ENCODE data around the gene PTPRM. TPM values are rescaled to one million over a fixed set of nuclear protein-coding genes. Genes with fewer than 3 reads are reported as not detected.

PTPRM gene
- total and polyA plus RNA-seq, 2 of the 8 experiments (the other 6 are each of a cell fraction or from before 2014, with no cell fraction given) = 4.1 to 7.0 TPM

DNA sequence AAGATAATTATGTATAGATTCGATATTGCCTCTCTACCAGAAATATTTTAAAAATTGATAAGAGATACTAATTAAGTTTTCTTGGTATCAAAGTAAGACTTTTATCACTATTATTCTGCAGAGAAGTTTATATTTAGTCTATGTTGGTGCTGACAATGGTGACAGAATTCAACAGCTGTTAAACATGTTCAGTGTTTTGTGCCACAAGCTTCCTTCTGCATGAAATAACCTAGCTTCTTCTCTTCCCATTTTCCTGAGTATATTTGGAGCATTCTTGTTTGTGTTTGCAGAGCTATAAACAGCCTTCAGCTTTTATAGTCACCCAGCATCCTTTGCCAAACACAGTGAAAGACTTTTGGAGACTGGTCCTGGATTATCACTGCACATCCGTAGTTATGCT is 812.9 kb downstream of the PTPRM start:
- FAIRE-seq = no peak
- no peak overlapping the region for H2BK5ac ChIP-seq (ENCODE audit: low read depth, low read length)
- no peak overlapping the region for H3K4me2 ChIP-seq (ENCODE audit: insufficient read depth in 1 of 2, low read depth in 2 of 2, low read length in 2 of 2)

More for the DNA sequence above, 812.9 kb downstream of the PTPRM start:
- Histone ChIP-seq H3K9ac (replicated peaks in 1 of 4; ENCODE audit: extremely low read depth in 1 of 4, low read depth in 3 of 4, low read length in 3 of 4) (no peak overlapping the region), H3K9me3 (ENCODE audit: insufficient read depth in 2 of 2, low read depth in 1 of 2, low read length in 1 of 2) (no peaks in the 10 kb centered on the region), H2BK120ac (replicated peaks; ENCODE audit: low read depth, low read length) (no peak overlapping the region), H4K20me1 (replicated peaks in 1 of 2; ENCODE audit: control insufficient read depth in 1 of 2, insufficient read depth in 2 of 2, low read length in 2 of 2) (no peaks in the 10 kb centered on the region), H3K27me3 (replicated peaks in 1 of 4; ENCODE audit: control insufficient read depth in 3 of 4, extremely low read depth in 1 of 4, insufficient read depth in 3 of 4, low read length in 3 of 4) (no peaks in the 10 kb centered on the region), H3K4me3 (ENCODE audit: extremely low read depth in 1 of 4, insufficient read depth in 2 of 4, low read depth in 3 of 4, low read length in 4 of 4) (no peak overlapping the region), H2BK12ac (ENCODE audit: low read depth, low read length) (no peak overlapping the region), H3K79me2 (ENCODE audit: control insufficient read depth in 1 of 2, insufficient read depth in 2 of 2, low read length in 2 of 2) (no peaks in the 10 kb centered on the region), H3K4ac (replicated peaks; ENCODE audit: insufficient read length, low read depth, low read length) (no peak overlapping the region), H3K23ac (ENCODE audit: insufficient read length) (no peak overlapping the region), H3K18ac (ENCODE audit: extremely low read depth, low read length) (no peak overlapping the region), H3K14ac (ENCODE audit: insufficient read length) (no peak overlapping the region), H2AFZ (ENCODE audit: low read length) (no peak overlapping the region), H3K27ac (ENCODE audit: low read depth, low read length) (no peak overlapping the region), H4K91ac (replicated peaks; ENCODE audit: insufficient read length, low read length) (no peak overlapping the region), H4K8ac (ENCODE audit: extremely low read depth, insufficient read depth, low read length) (no peak overlapping the region), H4K5ac (ENCODE audit: insufficient read length, low read depth, low read length) (no peak overlapping the region), H3K79me1 (ENCODE audit: low read depth, low read length) (no peaks in the 10 kb centered on the region), H3K4me1 (replicated peaks in 1 of 4; ENCODE audit: control insufficient read depth in 3 of 4, insufficient read depth in 4 of 4, low read length in 3 of 4) (no peaks in the 10 kb centered on the region), H2BK20ac (ENCODE audit: low read length) (no peak overlapping the region), H2BK15ac (ENCODE audit: low read length) (no peak overlapping the region), H3K23me2 (ENCODE audit: low read depth, low read length) (peaks cover 2% of the 10 kb centered on the region; the same call in 1 of the 2 replicates), H3K36me3 (ENCODE audit: control insufficient read depth in 2 of 4, insufficient read depth in 4 of 4, low read length in 3 of 4) (no peaks in the 10 kb centered on the region), H3K56ac (replicated peaks; ENCODE audit: insufficient read length, low read depth, low read length) (no peak overlapping the region), H2AK5ac (ENCODE audit: low read depth, low read length) (no peak overlapping the region)
- no peak for DNase-seq (ENCODE audit: low read depth in 1 of 2, low spot score in 2 of 2)
- 90% methylated on average over 2 of the region's 2 CpGs; no CpG with 5 or more reads in 1 of the 2 experiments for WGBS, 2 experiments (ENCODE audit: extremely low coverage in 1 of 2, insufficient coverage in 1 of 2, insufficient read length in 1 of 2, insufficient replicate concordance in 2 of 2, low coverage in 1 of 2, low lambda C conversion rate in 2 of 2, missing lambda C conversion rate in 1 of 2)
- CTCF ChIA-PET (ENCODE audit: partially characterized antibody) = interaction anchor here (0.5 to 2.3 kb wide), 5 partner anchors 10 to 348 kb away, joined by 3 to 12 read pairs (median 3); no protein-coding TSS in a partner anchor
- POLR2A ChIA-PET (ENCODE audit: partially characterized antibody) = no interaction called here
- TF ChIP-seq JUN (IDR thresholded peaks at IDR 0.05; ENCODE audit: low read depth, low read length) = no peak
